Stimulated activated CD4-positive, alpha-beta T cell treated with anti-CD3 and anti-CD28 coated beads, Interleukin-4, amount 100 ng/mL, for 1 hour (primary cell): ENCODE data around the gene FUBP3.

Source experiments
- DNase-seq: peaks from one replicate; pipeline ENCODE4 v3.0.0-alpha.2; 2020

The FUBP3 gene

GRCh38 chr9:130687615-130688014 lies 108.2 kb downstream of the FUBP3 start:
- no peak for DNase-seq
